IPS-NIHi7 (cell line): Measurements from ENCODE around the gene AADACL2.
A peak's percentile ranks its signal among the peaks of the same experiment; 100 is the strongest.
"Not testable (repeated sequence)": the region's sequence is repeated elsewhere in the genome, so short reads cannot be mapped to it uniquely, and the experiment has no call there.

Experiments
- DNase-seq: peaks from one replicate; pipeline ENCODE4 v3.0.0; 2012; ENCODE audit warnings: mixed read lengths; ENCODE audit errors: extremely low spot score

Gene AADACL2

GRCh38 chr3:151765685-151766084 is 32.0 kb downstream of the AADACL2 start:
- DNase-seq, result no peak

GRCh38 chr3:151766454-151766853 is 32.7 kb downstream of the AADACL2 start:
- DNase-seq, result no peak

- DNase-seq, result no peak
These were observed 34.7 kb downstream of the AADACL2 start for GRCh38 chr3:151768393-151768930.

- no peak for DNase-seq
These were observed 35.4 kb downstream of the AADACL2 start for GRCh38 chr3:151769175-151769574.

- DNase-seq, result peak; percentile 15
These were observed 37.2 kb downstream of the AADACL2 start for GRCh38 chr3:151770956-151771355.

GRCh38 chr3:151772825-151773480 is 39.2 kb downstream of the AADACL2 start:
- no peak for DNase-seq

GRCh38 chr3:151774235-151774634 is 40.5 kb downstream of the AADACL2 start:
- DNase-seq, result no peak

- DNase-seq, result no peak
These were observed 41.2 kb downstream of the AADACL2 start for GRCh38 chr3:151774910-151775309.

- DNase-seq, result no peak
These were observed 41.9 kb downstream of the AADACL2 start for GRCh38 chr3:151775314-151776258.

GRCh38 chr3:151776259-151776740 is 42.6 kb downstream of the AADACL2 start:
- DNase-seq, result no peak

GRCh38 chr3:151777880-151778279 is 44.2 kb downstream of the AADACL2 start:
- no peak for DNase-seq

GRCh38 chr3:151787626-151788025 is 53.9 kb downstream of the AADACL2 start:
- no peak for DNase-seq

GRCh38 chr3:151788401-151788800 is 54.7 kb downstream of the AADACL2 start:
- no peak for DNase-seq

- DNase-seq, result no peak
These were observed 56.2 kb downstream of the AADACL2 start for GRCh38 chr3:151789853-151790463.

GRCh38 chr3:151790763-151791162 is 57.0 kb downstream of the AADACL2 start:
- not testable (repeated sequence) for DNase-seq

- DNase-seq, result no peak
These were observed 58.7 kb downstream of the AADACL2 start for GRCh38 chr3:151792411-151792810.

GRCh38 chr3:151793636-151794035 is 59.9 kb downstream of the AADACL2 start:
- no peak for DNase-seq

- no peak for DNase-seq
These were observed 60.4 kb downstream of the AADACL2 start for GRCh38 chr3:151794080-151794479.

GRCh38 chr3:151795276-151795675 is 61.5 kb downstream of the AADACL2 start:
- DNase-seq, result no peak

- no peak for DNase-seq
These were observed 62.5 kb downstream of the AADACL2 start for GRCh38 chr3:151796105-151796680.

- no peak for DNase-seq
These were observed 64.7 kb downstream of the AADACL2 start for GRCh38 chr3:151798466-151798865.

- no peak for DNase-seq
These were observed 66.7 kb downstream of the AADACL2 start for GRCh38 chr3:151800431-151800830.
